ENCODE data around the gene PIP4K2A. TPM values are rescaled to one million over a fixed set of nuclear protein-coding genes. Genes with fewer than 3 reads are reported as not detected.

PIP4K2A gene
- total and polyA plus RNA-seq, 2 experiments from 2014 or later, result 16.5 to 31.1 TPM

DNA sequence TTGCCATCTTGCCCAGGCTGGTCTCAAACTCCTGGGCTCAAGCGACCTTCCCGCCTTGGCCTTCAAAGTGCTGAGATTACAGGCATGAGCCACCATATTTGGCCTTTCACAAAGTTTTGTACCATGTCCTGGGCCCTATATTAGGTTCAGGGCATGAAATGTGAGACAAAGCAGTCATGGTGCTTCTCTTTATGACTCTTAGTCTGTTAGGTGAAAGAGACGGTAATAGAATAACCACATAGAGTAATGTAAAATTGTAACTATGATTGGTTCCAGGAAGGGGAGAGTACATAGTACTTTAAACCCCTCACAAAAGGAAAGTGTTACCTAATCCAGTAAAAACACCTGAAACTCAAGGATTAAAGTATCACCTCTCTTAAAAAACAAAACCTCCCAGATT lies 224.4 kb downstream of the PIP4K2A start:
- Histone ChIP-seq H3K79me2 (no peaks in the 10 kb centered on the region), H3K36me3 (replicated peaks; ENCODE audit: insufficient read depth, low read depth) (no peaks in the 10 kb centered on the region), H3K27ac (no peak overlapping the region), H3K9me3 (ENCODE audit: low read depth) (no peaks in the 10 kb centered on the region), H4K20me1 (ENCODE audit: insufficient read depth, poor library complexity, severe bottlenecking) (no peaks in the 10 kb centered on the region), H3K9me2 (replicated peaks; ENCODE audit: insufficient read depth) (no peaks in the 10 kb centered on the region), H3K4me2 (no peak overlapping the region), H2AFZ (no peak overlapping the region), H3K4me1 (ENCODE audit: insufficient read depth) (no peaks in the 10 kb centered on the region), H3K27me3 (no peaks in the 10 kb centered on the region), H3K4me3 (no peak overlapping the region)
- DNase-seq (ENCODE audit: low spot score), result no peak
- 92% methylated on average over 3 of the region's 3 CpGs for WGBS (ENCODE audit: low lambda C conversion rate, missing lambda C conversion rate)
- no peak for TF ChIP-seq CTCF (IDR thresholded peaks at IDR 0.05; ENCODE audit: poor library complexity)
- no peak for TF ChIP-seq EZH2 (IDR thresholded peaks at IDR 0.05; ENCODE audit: borderline replicate concordance)
- no peak for TF ChIP-seq EZH2phosphoT487 (IDR thresholded peaks at IDR 0.05; ENCODE audit: low read depth, severe bottlenecking, unreplicated experiment)

GRCh38 chr10:22489467-22489866 lies 224.9 kb downstream of the PIP4K2A start:
- Histone ChIP-seq H3K27ac (no peak overlapping the region), H3K4me1 (ENCODE audit: insufficient read depth) (no peaks in the 10 kb centered on the region), H3K4me3 (no peak overlapping the region), H3K36me3 (replicated peaks; ENCODE audit: insufficient read depth, low read depth) (no peaks in the 10 kb centered on the region), H3K27me3 (no peaks in the 10 kb centered on the region), H3K9me3 (ENCODE audit: low read depth) (no peaks in the 10 kb centered on the region), H4K20me1 (ENCODE audit: insufficient read depth, poor library complexity, severe bottlenecking) (no peaks in the 10 kb centered on the region), H3K9me2 (replicated peaks; ENCODE audit: insufficient read depth) (no peaks in the 10 kb centered on the region), H3K79me2 (no peaks in the 10 kb centered on the region), H3K4me2 (no peak overlapping the region), H2AFZ (no peak overlapping the region)
- no peak for TF ChIP-seq EZH2 (IDR thresholded peaks at IDR 0.05; ENCODE audit: borderline replicate concordance)
- no peak for TF ChIP-seq CTCF (IDR thresholded peaks at IDR 0.05; ENCODE audit: poor library complexity)
- TF ChIP-seq EZH2phosphoT487 (IDR thresholded peaks at IDR 0.05; ENCODE audit: low read depth, severe bottlenecking, unreplicated experiment), result no peak
- WGBS (ENCODE audit: low lambda C conversion rate, missing lambda C conversion rate), result 87% methylated on average over 4 of the region's 4 CpGs
- DNase-seq (ENCODE audit: low spot score), result no peak

DNA sequence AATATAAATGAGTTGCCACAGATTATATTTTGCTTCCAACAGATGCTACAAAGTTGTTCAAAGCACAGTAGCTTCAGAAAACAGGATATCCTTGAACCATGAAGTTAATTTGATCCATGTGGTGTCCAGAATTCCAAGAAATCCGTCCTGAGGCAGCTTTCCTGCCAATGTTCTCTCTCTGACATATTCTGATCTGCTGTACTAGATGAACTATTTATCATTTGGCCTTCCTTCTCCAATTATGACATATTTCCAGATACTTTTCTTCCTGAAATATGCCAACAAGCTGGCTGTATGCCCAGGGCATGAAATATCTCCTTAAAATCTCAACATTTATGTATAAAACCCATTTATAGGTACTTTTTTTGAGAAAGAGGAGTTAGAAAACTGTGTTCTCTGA lies 227.9 kb downstream of the PIP4K2A start:
- no peak overlapping the region for H3K4me2 ChIP-seq
- no peak overlapping the region for H3K4me3 ChIP-seq
- no peak for DNase-seq (ENCODE audit: low spot score)
- H3K27me3 ChIP-seq, result no peaks in the 10 kb centered on the region
- TF ChIP-seq CTCF (IDR thresholded peaks at IDR 0.05; ENCODE audit: poor library complexity), result no peak
- TF ChIP-seq EZH2 (IDR thresholded peaks at IDR 0.05; ENCODE audit: borderline replicate concordance), result no peak
- TF ChIP-seq EZH2phosphoT487 (IDR thresholded peaks at IDR 0.05; ENCODE audit: low read depth, severe bottlenecking, unreplicated experiment), result no peak
- no peaks in the 10 kb centered on the region for H3K9me3 ChIP-seq (ENCODE audit: low read depth)
- no peak overlapping the region for H2AFZ ChIP-seq
- H3K79me2 ChIP-seq, result no peaks in the 10 kb centered on the region
- no peaks in the 10 kb centered on the region for H3K4me1 ChIP-seq (ENCODE audit: insufficient read depth)
- 62% methylated on average over 1 of the region's 1 CpG for WGBS (ENCODE audit: low lambda C conversion rate, missing lambda C conversion rate)
- no peaks in the 10 kb centered on the region for H3K9me2 ChIP-seq (replicated peaks; ENCODE audit: insufficient read depth)
- H4K20me1 ChIP-seq (ENCODE audit: insufficient read depth, poor library complexity, severe bottlenecking), result no peaks in the 10 kb centered on the region
- no peak overlapping the region for H3K27ac ChIP-seq
- no peaks in the 10 kb centered on the region for H3K36me3 ChIP-seq (replicated peaks; ENCODE audit: insufficient read depth, low read depth)

Other genes with a start within 250 kb of the PIP4K2A start
- 0.72 TPM in 1 of 2 replicates, not detected in the other for gene ARMC3, start 213.5 kb upstream of the PIP4K2A start, total RNA-seq
- gene ARMC3, start 213.5 kb upstream of the PIP4K2A start, polyA plus RNA-seq, result 0.41 TPM in 1 of 2 replicates, not detected in the other